ENCODE data around the gene XXYLT1. TPM values are rescaled to one million over a fixed set of nuclear protein-coding genes. Genes with fewer than 3 reads are reported as not detected.

Gene XXYLT1
- polyA plus RNA-seq, 1 donor (not counting 4 experiments of a cell fraction or from before 2014, with no cell fraction given), result 11.1 TPM

GRCh38 chr3:195151866-195152541, 119.0 kb downstream of the XXYLT1 start:
- no peak for DNase-seq (ENCODE audit: low read depth, low spot score)
- H3K36me3 ChIP-seq (ENCODE audit: control insufficient read depth in 2 of 2, extremely low read depth in 1 of 2, insufficient read depth in 2 of 2, low read length in 2 of 2), result no peaks in the 10 kb centered on the region

GRCh38 chr3:195151402-195151801, 119.6 kb downstream of the XXYLT1 start:
- FAIRE-seq, result no peak
- Histone ChIP-seq H4K20me1 (ENCODE audit: control insufficient read depth, extremely low read depth, insufficient read depth, low read length) (no peaks in the 10 kb centered on the region), H3K27ac (ENCODE audit: control insufficient read depth, insufficient read depth, low read length) (no peak overlapping the region), H3K9ac (ENCODE audit: control insufficient read depth, extremely low read depth, insufficient read depth, low read length) (no peak overlapping the region), H3K27me3 (ENCODE audit: control insufficient read depth, extremely low read depth, insufficient read depth, low read length) (no peaks in the 10 kb centered on the region), H3K36me3 (ENCODE audit: control insufficient read depth in 2 of 2, extremely low read depth in 1 of 2, insufficient read depth in 2 of 2, low read length in 2 of 2) (no peaks in the 10 kb centered on the region), H3K9me1 (ENCODE audit: control insufficient read depth, extremely low read depth, insufficient read depth, low read length) (no peaks in the 10 kb centered on the region), H3K4me3 (ENCODE audit: control insufficient read depth in 2 of 3, extremely low read depth in 1 of 3, insufficient read depth in 2 of 3, low read depth in 1 of 3, low read length in 3 of 3) (no peak overlapping the region), H3K4me1 (ENCODE audit: control insufficient read depth, extremely low read depth, insufficient read depth, low read length) (peaks cover 33% of the 10 kb centered on the region), H3K4me2 (ENCODE audit: control insufficient read depth, extremely low read depth, insufficient read depth, low read depth, low read length) (no peak overlapping the region), H3K9me3 (ENCODE audit: control insufficient read depth, low read depth, low read length) (no peaks in the 10 kb centered on the region), H2AFZ (ENCODE audit: control insufficient read depth, low read length) (no peak overlapping the region), H3K79me2 (ENCODE audit: control insufficient read depth, insufficient read depth, low read length) (no peaks in the 10 kb centered on the region)
- dilution Hi-C loops (cut with MboI; ENCODE audit: extremely low pct_ligation_motif_present, low sequenced_read_pairs), result no loop called here
- no peak for DNase-seq (ENCODE audit: low read depth, low spot score)
- no peak for TF ChIP-seq EZH2 (IDR thresholded peaks at IDR 0.05; ENCODE audit: low read length)
- no peak for TF ChIP-seq CTCF (optimal IDR thresholded peaks at IDR 0.05 in 1 of 3, IDR thresholded peaks at IDR 0.05 in 1 of 3, conservative IDR thresholded peaks at IDR 0.05 in 1 of 3; ENCODE audit: extremely low read depth in 1 of 3, insufficient read depth in 2 of 3, low read length in 3 of 3)

More at GRCh38 chr3:195151866-195152541, 119.0 kb downstream of the XXYLT1 start:
- H3K4me3 ChIP-seq (ENCODE audit: control insufficient read depth in 2 of 3, extremely low read depth in 1 of 3, insufficient read depth in 2 of 3, low read depth in 1 of 3, low read length in 3 of 3), result no peak overlapping the region
- H3K79me2 ChIP-seq (ENCODE audit: control insufficient read depth, insufficient read depth, low read length), result no peaks in the 10 kb centered on the region
- peak overlapping the region; percentile 23 for H3K4me2 ChIP-seq (ENCODE audit: control insufficient read depth, extremely low read depth, insufficient read depth, low read depth, low read length)
- dilution Hi-C loops (cut with MboI; ENCODE audit: extremely low pct_ligation_motif_present, low sequenced_read_pairs), result no loop called here
- no peak for TF ChIP-seq EZH2 (IDR thresholded peaks at IDR 0.05; ENCODE audit: low read length)
- TF ChIP-seq CTCF (optimal IDR thresholded peaks at IDR 0.05 in 1 of 3, IDR thresholded peaks at IDR 0.05 in 1 of 3, conservative IDR thresholded peaks at IDR 0.05 in 1 of 3; ENCODE audit: extremely low read depth in 1 of 3, insufficient read depth in 2 of 3, low read length in 3 of 3), result no peak
- H3K27me3 ChIP-seq (ENCODE audit: control insufficient read depth, extremely low read depth, insufficient read depth, low read length), result no peaks in the 10 kb centered on the region
- FAIRE-seq, result no peak
- H3K9me1 ChIP-seq (ENCODE audit: control insufficient read depth, extremely low read depth, insufficient read depth, low read length), result no peaks in the 10 kb centered on the region
- no peak overlapping the region for H3K9ac ChIP-seq (ENCODE audit: control insufficient read depth, extremely low read depth, insufficient read depth, low read length)
- no peaks in the 10 kb centered on the region for H3K9me3 ChIP-seq (ENCODE audit: control insufficient read depth, low read depth, low read length)
- peaks cover 33% of the 10 kb centered on the region for H3K4me1 ChIP-seq (ENCODE audit: control insufficient read depth, extremely low read depth, insufficient read depth, low read length)
- H2AFZ ChIP-seq (ENCODE audit: control insufficient read depth, low read length), result no peak overlapping the region
- peak overlapping the region; percentile 64 for H3K27ac ChIP-seq (ENCODE audit: control insufficient read depth, insufficient read depth, low read length)
- no peaks in the 10 kb centered on the region for H4K20me1 ChIP-seq (ENCODE audit: control insufficient read depth, extremely low read depth, insufficient read depth, low read length)
